Keratinocyte (primary cell): ENCODE data around the gene EGF. TPM values are rescaled to one million over a fixed set of nuclear protein-coding genes. Genes with fewer than 3 reads are reported as not detected.

Source experiments
- DNase-seq: peaks from one replicate; pipeline ENCODE4 v3.0.0-alpha.2; 2011; ENCODE audit warnings: low read depth, missing footprints, low spot score
- FAIRE-seq: peaks from 2 replicates; lab custom pipeline; 2011; peaks lifted over from hg19 to GRCh38; lab: Jason Lieb, UNC
- H2AFZ ChIP-seq: 2 replicates; pipeline ENCODE4 v1.6.0; 2012; ENCODE audit warnings: low read length, control low read depth, inconsistent platforms; ENCODE audit not compliant: control insufficient read depth
- H3K27ac ChIP-seq: 2 replicates; pipeline ENCODE4 v1.5.1; 2011; ENCODE audit warnings: low read length; ENCODE audit not compliant: control insufficient read depth, insufficient read depth
- H3K27me3 ChIP-seq: 3 replicates; pipeline ENCODE4 v1.6.0; 2011; ENCODE audit warnings: low read length; ENCODE audit not compliant: control insufficient read depth, insufficient read depth; ENCODE audit errors: extremely low read depth
- H3K36me3 ChIP-seq, 2 experiments: 2 replicates in 1 of 2; 3 replicates in 1 of 2; pipeline ENCODE4 v1.5.1; 2011; ENCODE audit warnings: low read length in 2 of 2, mild to moderate bottlenecking in 1 of 2; ENCODE audit not compliant: control insufficient read depth in 2 of 2, insufficient read depth in 2 of 2; ENCODE audit errors: extremely low read depth in 1 of 2
- H3K4me1 ChIP-seq: 3 replicates; pipeline ENCODE4 v1.5.1; 2011; ENCODE audit warnings: low read length; ENCODE audit not compliant: control insufficient read depth, insufficient read depth; ENCODE audit errors: extremely low read depth
- H3K4me2 ChIP-seq: 3 replicates; pipeline ENCODE4 v1.6.0; 2011; ENCODE audit warnings: low read depth, low read length; ENCODE audit not compliant: control insufficient read depth, insufficient read depth; ENCODE audit errors: extremely low read depth
- H3K4me3 ChIP-seq, 3 experiments: fragments of 200-600 bp in 1 of 3; sonication (generic) in 1 of 3; 2 replicates in 2 of 3; 3 replicates in 1 of 3; pipeline ENCODE4 v1.5.1; 2011 to 2016; ENCODE audit warnings: low read length in 3 of 3, mild to moderate bottlenecking in 3 of 3, control low read depth in 2 of 3, inconsistent platforms in 1 of 3, low read depth in 1 of 3, mixed read lengths in 1 of 3, mixed run types in 1 of 3, moderate library complexity in 1 of 3; ENCODE audit not compliant: control insufficient read depth in 2 of 3, insufficient read depth in 2 of 3; ENCODE audit errors: extremely low read depth in 1 of 3
- H3K79me2 ChIP-seq: 2 replicates; pipeline ENCODE4 v1.6.0; 2012; ENCODE audit warnings: low read length; ENCODE audit not compliant: control insufficient read depth, insufficient read depth
- H3K9ac ChIP-seq: 3 replicates; pipeline ENCODE4 v1.6.0; 2011; ENCODE audit warnings: low read length; ENCODE audit not compliant: control insufficient read depth, insufficient read depth; ENCODE audit errors: extremely low read depth
- H3K9me1 ChIP-seq: 3 replicates; pipeline ENCODE4 v1.6.0; 2011; ENCODE audit warnings: low read length; ENCODE audit not compliant: control insufficient read depth, insufficient read depth; ENCODE audit errors: extremely low read depth
- H3K9me3 ChIP-seq: 2 replicates; pipeline ENCODE4 v1.5.1; 2012; ENCODE audit warnings: low read depth, low read length; ENCODE audit not compliant: control insufficient read depth
- H4K20me1 ChIP-seq: 3 replicates; pipeline ENCODE4 v1.6.0; 2011; ENCODE audit warnings: low read length; ENCODE audit not compliant: control insufficient read depth, insufficient read depth; ENCODE audit errors: extremely low read depth
- CTCF ChIP-seq, 3 experiments: IDR thresholded peaks in 1 of 3; conservative IDR thresholded peaks in 1 of 3; optimal IDR thresholded peaks in 1 of 3; 2 replicates in 2 of 3; 3 replicates in 1 of 3; pipeline versions ENCODE3 to v1.5.1; 2011; ENCODE audit warnings: low read length in 3 of 3, mild to moderate bottlenecking in 3 of 3, moderate library complexity in 2 of 3, control low read depth in 1 of 3, inconsistent platforms in 1 of 3; ENCODE audit not compliant: insufficient read depth in 2 of 3; ENCODE audit errors: extremely low read depth in 1 of 3
- EZH2 ChIP-seq: IDR thresholded peaks from one replicate; pipeline ENCODE4 v1.6.1; 2012; ENCODE audit warnings: inconsistent platforms, mild to moderate bottlenecking, low read length, moderate library complexity
- dilution Hi-C: fragments of 300-500 bp; cut with MboI; formaldehyde crosslinking; loops from one replicate; pipeline ENCODE4 v1.7.0; 2020; ENCODE audit warnings: low sequenced_read_pairs; ENCODE audit not compliant: extremely low pct_ligation_motif_present
- polyA plus RNA-seq, 5 experiments: library from polyadenylated mRNA; depleted of rRNA in 3 of 5; stranded (reverse) in 3 of 5; stranded (forward) in 1 of 5; unstranded in 1 of 5; fragments of >200 nt; gene quantifications; 1 replicate in 1 of 5; 2 replicates in 3 of 5; 3 replicates in 1 of 5; pipeline versions ENCODE4 v1.2.1 to v1.2.3, GENCODE V29; 2011 to 2012; ENCODE audit warnings: missing spikeins in 2 of 5, low read depth in 1 of 5, low replicate concordance in 1 of 5

Gene EGF
- polyA plus RNA-seq, 1 donor (not counting 4 experiments of a cell fraction or from before 2014, with no cell fraction given), result 1.3 TPM

- H3K4me2 ChIP-seq, result no peak overlapping the region
- H3K27me3 ChIP-seq, result no peaks in the 10 kb centered on the region
- no peaks in the 10 kb centered on the region for H4K20me1 ChIP-seq
- H2AFZ ChIP-seq, result no peak overlapping the region
- TF ChIP-seq EZH2 (no peak), CTCF (optimal IDR thresholded peaks at IDR 0.05 in 1 of 3, IDR thresholded peaks at IDR 0.05 in 1 of 3, conservative IDR thresholded peaks at IDR 0.05 in 1 of 3; ENCODE audit: extremely low read depth in 1 of 3, insufficient read depth in 2 of 3, low read length in 3 of 3) (no peak)
- H3K4me3 ChIP-seq, result no peak overlapping the region
- no peaks in the 10 kb centered on the region for H3K9me3 ChIP-seq
- no peak for DNase-seq
- no peaks in the 10 kb centered on the region for H3K4me1 ChIP-seq
- H3K36me3 ChIP-seq, result no peaks in the 10 kb centered on the region
- no peaks in the 10 kb centered on the region for H3K9me1 ChIP-seq
- H3K79me2 ChIP-seq, result no peaks in the 10 kb centered on the region
- no peak overlapping the region for H3K27ac ChIP-seq
- dilution Hi-C loops, result loop anchor here (25.0 kb wide), 1 partner anchor 480 kb away; no protein-coding TSS in a partner anchor
- FAIRE-seq, result no peak
- no peak overlapping the region for H3K9ac ChIP-seq
These were observed 119.9 kb downstream of the EGF start for GRCh38 chr4:110032603-110033002.

- Histone ChIP-seq H3K4me2 (no peak overlapping the region), H3K4me3 (no peak overlapping the region), H3K4me1 (no peaks in the 10 kb centered on the region), H3K36me3 (no peaks in the 10 kb centered on the region), H4K20me1 (no peaks in the 10 kb centered on the region), H2AFZ (no peak overlapping the region), H3K27me3 (no peaks in the 10 kb centered on the region), H3K27ac (no peak overlapping the region), H3K9me3 (no peaks in the 10 kb centered on the region), H3K9me1 (no peaks in the 10 kb centered on the region), H3K79me2 (no peaks in the 10 kb centered on the region), H3K9ac (no peak overlapping the region)
- no peak for FAIRE-seq
- no peak for TF ChIP-seq CTCF (optimal IDR thresholded peaks at IDR 0.05 in 1 of 3, IDR thresholded peaks at IDR 0.05 in 1 of 3, conservative IDR thresholded peaks at IDR 0.05 in 1 of 3; ENCODE audit: extremely low read depth in 1 of 3, insufficient read depth in 2 of 3, low read length in 3 of 3)
- no peak for TF ChIP-seq EZH2
- dilution Hi-C loops, result loop anchor here (25.0 kb wide), 1 partner anchor 479 kb away; no protein-coding TSS in a partner anchor
- no peak for DNase-seq
These were observed 120.8 kb downstream of the EGF start for GRCh38 chr4:110033355-110034025.
